Activated T-helper 1 cell treated with anti-CD3 and anti-CD28 coated beads, Interleukin-12 subunit alpha, Interleukin-12 subunit beta, Interleukin-2, Interleukin-4 antibody, amounts not matched to agents 30 ng/mL and 10 ng/mL and 1 ng/mL, durations not matched to agents 14 hours and 24 hours and 36 hours (primary cell): ENCODE results near the gene SERPINB4. TPM values are rescaled to one million over a fixed set of nuclear protein-coding genes. Genes with fewer than 3 reads are reported as not detected.
"Not testable (repeated sequence)": the region's sequence is repeated elsewhere in the genome, so short reads cannot be mapped to it uniquely, and the experiment has no call there.

ENCODE experiments used
- DNase-seq: peaks from one replicate; pipeline ENCODE4 v3.0.0; 2021; ENCODE audit warnings: low spot score
- H3K27ac Mint-ChIP-seq: one replicate; pipeline ENCODE4 v1.8.0; 2021; ENCODE audit warnings: mild to moderate bottlenecking, mixed read lengths
- H3K27me3 Mint-ChIP-seq: one replicate; pipeline ENCODE4 v1.8.0; 2022; ENCODE audit warnings: mild to moderate bottlenecking, moderate library complexity, mixed read lengths; ENCODE audit not compliant: insufficient read depth
- H3K36me3 Mint-ChIP-seq: one replicate; pipeline ENCODE4 v1.8.0; 2021; ENCODE audit warnings: low read depth, mixed read lengths
- H3K4me1 Mint-ChIP-seq: one replicate; pipeline ENCODE4 v1.8.0; 2021; ENCODE audit warnings: low read depth, mixed read lengths
- H3K4me3 Mint-ChIP-seq: one replicate; pipeline ENCODE4 v1.8.0; 2021; ENCODE audit warnings: mild to moderate bottlenecking, moderate library complexity, mixed read lengths
- H3K9me3 Mint-ChIP-seq: one replicate; pipeline ENCODE4 v1.8.0; 2021; ENCODE audit warnings: mixed read lengths
- intact Hi-C: fragments of 100-400 bp; cut with micrococcal nuclease; formaldehyde crosslinking; loops from one replicate; pipeline ENCODE4 v1.15.1; 2024
- total RNA-seq: library from RNA; stranded (reverse); gene quantifications from 2 replicates; pipeline ENCODE4 v1.2.3, GENCODE V29; 2022

The SERPINB4 gene
- not detected in 2 replicates for total RNA-seq

DNA sequence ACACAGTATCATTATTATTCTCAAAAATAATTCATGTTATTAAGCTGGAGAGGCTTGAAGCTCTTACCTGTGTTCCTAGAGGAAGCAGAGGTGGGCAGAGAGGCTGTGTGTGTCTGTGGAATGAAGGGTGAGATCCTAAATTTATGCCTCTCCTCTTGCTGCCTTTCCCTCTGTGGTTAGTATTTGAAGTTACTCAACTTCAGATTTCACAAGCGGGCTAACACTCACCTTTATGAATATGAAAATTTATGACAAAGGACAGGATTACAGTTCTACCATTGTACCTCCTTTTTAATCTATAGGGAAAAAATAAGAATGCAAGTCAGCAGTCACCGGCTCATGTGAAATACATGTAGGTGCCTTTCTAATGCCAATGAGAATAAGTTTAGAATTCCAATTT, at the start of gene SERPINB4:
TSS of gene SERPINB4 (minus strand) at position 115 of the 400 bp plus-strand sequence. CDS start 679 bp downstream, outside the sequence.
- H3K4me1 Mint-ChIP-seq, H3K4me3 Mint-ChIP-seq, H3K27me3 Mint-ChIP-seq, H3K27ac Mint-ChIP-seq, DNase-seq, H3K36me3 Mint-ChIP-seq, H3K9me3 Mint-ChIP-seq, intact Hi-C loops: not testable (repeated sequence)

DNA sequence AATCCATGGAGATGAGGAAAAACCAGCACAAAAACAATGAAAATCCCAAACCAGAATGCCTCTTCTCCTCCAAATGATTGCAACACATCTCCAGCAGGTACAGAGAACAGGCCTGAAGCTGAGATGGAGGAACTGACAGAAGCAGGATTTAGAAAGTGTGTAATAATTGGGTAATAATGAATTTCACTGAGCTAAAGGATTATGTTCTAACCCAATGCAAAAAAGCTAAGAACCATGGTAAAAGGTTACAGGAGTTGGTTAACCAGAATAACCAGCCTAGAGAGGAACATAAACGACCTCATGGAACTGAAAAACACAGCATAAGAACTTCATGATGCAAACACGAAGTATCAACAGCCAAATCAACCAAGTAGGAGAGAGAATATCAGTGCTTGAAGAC, 45.0 kb upstream of the SERPINB4 start:
- H3K4me1 Mint-ChIP-seq: no peaks in the 10 kb centered on the region
- no peak for DNase-seq
- peaks cover 5% of the 10 kb centered on the region for H3K9me3 Mint-ChIP-seq
- intact Hi-C loops: no loop called here
- no peaks in the 10 kb centered on the region for H3K36me3 Mint-ChIP-seq
- no peak overlapping the region for H3K4me3 Mint-ChIP-seq
- no peaks in the 10 kb centered on the region for H3K27me3 Mint-ChIP-seq
- H3K27ac Mint-ChIP-seq: no peak overlapping the region

DNA sequence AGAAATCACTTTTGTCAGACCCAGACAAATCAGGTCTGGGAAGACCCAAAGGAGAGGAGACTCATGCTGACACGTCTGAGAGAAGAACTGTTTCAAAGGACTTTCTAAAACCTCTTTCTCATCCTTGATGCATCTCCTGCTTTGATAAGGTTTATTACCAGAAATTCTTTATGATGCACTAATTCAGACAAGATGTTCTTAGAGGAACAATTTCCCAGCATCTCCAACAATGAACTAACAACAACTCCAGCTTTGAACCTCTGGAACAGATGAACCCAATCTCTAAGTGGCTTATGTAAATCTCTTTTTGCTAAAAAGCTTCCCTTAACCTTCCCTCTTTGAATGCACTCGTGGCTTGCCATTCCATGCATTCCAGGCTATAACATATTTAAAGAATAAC, 42.8 kb upstream of the SERPINB4 start:
- no peaks in the 10 kb centered on the region for H3K4me1 Mint-ChIP-seq
- intact Hi-C loops: no loop called here
- no peaks in the 10 kb centered on the region for H3K36me3 Mint-ChIP-seq

DNA sequence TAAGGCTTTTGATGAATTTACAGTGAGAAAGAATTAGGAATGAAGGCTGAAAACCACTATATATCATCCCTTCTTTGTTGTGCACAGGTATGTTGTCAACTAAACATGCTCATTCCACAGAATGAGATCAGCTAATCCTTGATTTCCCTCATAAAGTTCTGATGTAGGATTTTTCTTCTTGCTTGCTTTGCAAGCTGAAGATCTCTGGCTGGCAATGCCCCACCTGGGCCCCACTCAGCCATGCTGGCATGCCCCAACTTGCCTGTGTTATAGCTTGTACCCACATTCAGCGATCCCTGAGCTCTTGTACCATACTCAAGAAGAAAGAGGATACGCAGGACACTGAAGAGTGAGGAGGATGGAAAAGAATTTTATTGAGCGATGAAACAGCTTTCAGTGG, 40.7 kb upstream of the SERPINB4 start:
- no peak for DNase-seq
- Mint-ChIP-seq H3K4me1 (no peaks in the 10 kb centered on the region), H3K4me3 (no peak overlapping the region), H3K36me3 (no peaks in the 10 kb centered on the region), H3K27ac (no peak overlapping the region), H3K9me3 (no peaks in the 10 kb centered on the region), H3K27me3 (no peaks in the 10 kb centered on the region)
- intact Hi-C loops: no loop called here

More for the DNA sequence above, 42.8 kb upstream of the SERPINB4 start:
- no peak overlapping the region for H3K27ac Mint-ChIP-seq
- no peaks in the 10 kb centered on the region for H3K27me3 Mint-ChIP-seq
- no peak for DNase-seq
- H3K9me3 Mint-ChIP-seq: no peaks in the 10 kb centered on the region
- H3K4me3 Mint-ChIP-seq: no peak overlapping the region

DNA sequence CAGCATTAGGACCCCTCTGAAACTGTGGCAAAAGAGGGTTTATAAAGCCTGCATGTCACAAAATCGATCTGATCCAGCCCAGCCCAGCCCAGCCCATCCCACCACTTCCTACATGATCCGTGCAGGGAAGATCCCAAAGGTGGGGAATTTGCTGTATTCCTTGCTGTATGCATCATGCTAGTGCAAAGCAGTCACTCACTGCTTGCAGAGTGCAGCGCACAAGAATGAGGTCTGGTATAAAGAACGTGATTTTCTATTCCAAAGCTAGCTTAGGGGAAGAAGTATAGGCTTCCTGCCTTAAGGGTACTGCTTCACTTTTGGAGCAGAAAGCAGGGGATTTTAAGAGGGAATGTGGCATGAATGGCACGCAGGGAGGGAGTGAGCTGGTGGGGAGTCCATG, 39.8 kb upstream of the SERPINB4 start:
- DNase-seq: no peak
- Mint-ChIP-seq H3K4me1 (no peaks in the 10 kb centered on the region), H3K27me3 (no peaks in the 10 kb centered on the region), H3K36me3 (no peaks in the 10 kb centered on the region), H3K27ac (no peak overlapping the region), H3K4me3 (no peak overlapping the region), H3K9me3 (no peaks in the 10 kb centered on the region)
- intact Hi-C loops: no loop called here

DNA sequence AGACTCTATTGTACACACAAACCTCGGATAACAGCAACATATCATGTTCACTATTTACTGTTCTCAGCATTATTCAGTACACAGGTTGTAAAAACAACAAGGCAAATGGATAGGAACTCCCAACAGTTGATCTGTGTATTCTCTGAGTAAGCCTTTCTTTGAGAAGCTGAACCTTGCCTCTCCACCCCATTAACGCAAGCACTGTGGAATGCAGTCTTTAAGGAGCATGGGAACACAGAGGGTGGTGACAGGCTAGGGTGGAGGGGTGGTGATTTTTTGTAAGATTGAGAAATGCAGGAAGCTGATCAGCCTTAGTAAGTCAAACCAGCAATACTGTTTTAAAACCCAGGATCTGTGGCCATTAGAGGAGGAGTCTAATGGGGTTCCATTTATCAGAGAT, 39.1 kb upstream of the SERPINB4 start:
- Mint-ChIP-seq H3K36me3 (no peaks in the 10 kb centered on the region), H3K27ac (no peak overlapping the region), H3K27me3 (no peaks in the 10 kb centered on the region), H3K4me3 (no peak overlapping the region), H3K4me1 (no peaks in the 10 kb centered on the region), H3K9me3 (no peaks in the 10 kb centered on the region)
- intact Hi-C loops: no loop called here
- DNase-seq: no peak

DNA sequence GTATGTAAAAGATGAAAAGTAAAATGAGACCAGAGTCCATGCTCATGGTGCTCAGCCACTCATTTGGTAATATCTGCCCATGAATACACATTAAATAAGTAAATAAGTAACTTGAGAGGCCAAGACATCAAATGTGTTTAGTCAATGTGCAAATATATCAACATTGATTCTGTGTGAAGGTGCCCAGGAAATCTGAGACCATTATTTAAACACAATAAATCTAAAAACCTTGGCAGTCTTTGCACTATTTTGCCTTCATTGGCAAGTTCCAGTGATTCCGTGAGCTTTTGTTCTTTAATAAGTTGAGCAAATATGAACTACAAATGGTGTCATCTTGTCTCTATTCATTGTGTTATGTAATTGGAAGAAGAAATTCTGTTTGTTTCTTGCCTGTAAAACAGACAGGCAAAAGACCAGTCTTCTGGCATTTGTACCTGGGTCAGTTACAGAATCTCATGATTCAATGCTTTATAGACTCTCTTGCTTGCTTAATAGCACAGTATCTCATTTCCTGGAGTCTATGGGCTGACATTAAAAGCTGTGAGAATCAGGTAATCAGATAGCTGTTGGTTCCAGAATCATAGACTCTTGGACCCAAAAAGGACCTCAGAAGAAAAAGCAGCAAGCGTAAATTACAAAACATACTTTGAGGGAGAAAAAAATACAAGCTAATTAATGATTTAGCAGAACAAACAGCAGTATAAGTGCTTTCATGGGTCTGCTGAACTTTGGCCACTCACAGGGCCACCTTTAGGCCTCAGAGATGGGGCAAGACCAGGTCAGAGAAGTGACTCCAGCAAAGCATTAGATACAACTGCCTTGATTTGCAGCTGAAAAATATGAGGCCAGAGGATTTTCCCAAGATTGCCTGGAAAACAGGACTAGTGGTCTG, 37.6 kb upstream of the SERPINB4 start:
- H3K9me3 Mint-ChIP-seq: no peaks in the 10 kb centered on the region
- intact Hi-C loops: no loop called here

DNA sequence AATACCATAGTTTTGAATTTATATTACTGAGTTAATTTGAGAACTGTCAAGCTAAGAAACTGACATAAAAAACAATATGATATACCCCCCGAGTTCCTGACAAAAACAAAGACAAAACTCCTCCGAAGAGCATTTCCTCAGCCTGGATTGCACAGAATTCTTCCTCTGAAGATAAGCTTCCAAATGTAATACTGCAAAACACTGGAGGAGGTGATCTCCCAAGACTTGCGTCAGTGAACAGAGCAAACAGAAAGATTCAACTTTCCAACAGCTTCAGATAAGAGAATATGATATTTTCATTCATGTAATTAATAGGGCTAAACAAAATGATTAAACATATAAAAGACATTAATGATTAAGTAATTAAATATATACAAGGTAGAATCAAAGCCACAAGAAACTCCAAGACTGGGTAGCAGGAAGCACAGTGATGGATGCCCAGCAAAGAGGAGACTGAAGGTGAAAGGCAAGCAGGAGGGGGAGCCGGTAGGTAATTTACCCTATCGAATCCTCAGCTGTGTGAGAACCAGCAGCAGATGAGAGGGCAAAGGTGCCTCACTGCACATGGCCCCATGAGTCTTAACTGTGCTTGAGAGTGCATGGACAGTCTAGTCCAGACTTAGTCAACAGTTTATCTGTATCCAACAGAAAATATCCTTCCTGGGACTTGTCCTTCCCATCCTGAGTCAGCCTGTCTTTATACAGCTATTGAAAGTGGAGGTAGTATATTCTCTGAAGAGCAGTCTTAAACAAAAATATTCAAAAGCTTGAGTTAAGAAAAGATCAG, 36.0 kb upstream of the SERPINB4 start:
- Mint-ChIP-seq H3K27ac (no peak overlapping the region), H3K9me3 (no peaks in the 10 kb centered on the region), H3K4me3 (no peak overlapping the region), H3K36me3 (no peaks in the 10 kb centered on the region), H3K4me1 (no peaks in the 10 kb centered on the region), H3K27me3 (no peaks in the 10 kb centered on the region)
- no peak for DNase-seq
- intact Hi-C loops: no loop called here

More for the DNA sequence above, 37.6 kb upstream of the SERPINB4 start:
- H3K27ac Mint-ChIP-seq: no peak overlapping the region
- H3K4me3 Mint-ChIP-seq: no peak overlapping the region
- no peaks in the 10 kb centered on the region for H3K36me3 Mint-ChIP-seq
- H3K4me1 Mint-ChIP-seq: no peaks in the 10 kb centered on the region
- DNase-seq: no peak
- no peaks in the 10 kb centered on the region for H3K27me3 Mint-ChIP-seq

DNA sequence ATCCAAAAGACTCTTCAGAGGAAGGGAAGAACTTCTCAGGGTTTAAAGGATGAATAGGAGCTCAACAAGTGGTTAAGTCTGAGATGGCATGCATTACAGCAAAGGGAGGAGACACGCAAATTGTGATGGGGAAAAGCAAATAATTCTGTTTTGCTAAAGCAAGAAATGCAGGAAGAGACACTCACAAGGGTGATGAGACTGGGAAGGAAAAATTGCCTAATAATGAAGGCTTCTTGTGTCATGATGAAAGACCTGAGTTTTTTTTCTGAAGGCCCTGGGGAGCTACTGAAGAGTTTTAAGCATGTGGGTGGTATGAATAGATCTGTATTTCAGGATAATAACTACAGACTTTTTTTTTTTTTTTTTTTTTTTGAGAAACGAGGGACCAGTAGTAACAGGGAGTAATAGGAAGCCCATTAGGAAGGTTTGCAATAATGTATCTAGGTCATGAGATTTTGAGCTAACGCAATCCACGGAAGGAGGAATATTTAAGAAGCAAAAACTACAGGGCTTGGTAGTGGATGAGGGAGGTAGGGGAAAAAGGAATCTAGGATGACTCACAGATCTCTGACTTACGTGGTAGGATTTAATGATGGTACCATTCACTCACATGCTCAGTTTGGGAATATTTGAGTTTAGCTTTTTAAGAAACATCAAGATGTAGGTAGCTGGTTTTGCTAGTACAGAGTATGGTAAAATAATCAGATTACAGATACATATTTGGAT, 33.6 kb upstream of the SERPINB4 start:
- Mint-ChIP-seq H3K4me1 (no peaks in the 10 kb centered on the region), H3K27me3 (no peaks in the 10 kb centered on the region), H3K27ac (no peak overlapping the region), H3K36me3 (no peaks in the 10 kb centered on the region), H3K4me3 (no peak overlapping the region), H3K9me3 (no peaks in the 10 kb centered on the region)
- intact Hi-C loops: no loop called here
- DNase-seq: no peak

DNA sequence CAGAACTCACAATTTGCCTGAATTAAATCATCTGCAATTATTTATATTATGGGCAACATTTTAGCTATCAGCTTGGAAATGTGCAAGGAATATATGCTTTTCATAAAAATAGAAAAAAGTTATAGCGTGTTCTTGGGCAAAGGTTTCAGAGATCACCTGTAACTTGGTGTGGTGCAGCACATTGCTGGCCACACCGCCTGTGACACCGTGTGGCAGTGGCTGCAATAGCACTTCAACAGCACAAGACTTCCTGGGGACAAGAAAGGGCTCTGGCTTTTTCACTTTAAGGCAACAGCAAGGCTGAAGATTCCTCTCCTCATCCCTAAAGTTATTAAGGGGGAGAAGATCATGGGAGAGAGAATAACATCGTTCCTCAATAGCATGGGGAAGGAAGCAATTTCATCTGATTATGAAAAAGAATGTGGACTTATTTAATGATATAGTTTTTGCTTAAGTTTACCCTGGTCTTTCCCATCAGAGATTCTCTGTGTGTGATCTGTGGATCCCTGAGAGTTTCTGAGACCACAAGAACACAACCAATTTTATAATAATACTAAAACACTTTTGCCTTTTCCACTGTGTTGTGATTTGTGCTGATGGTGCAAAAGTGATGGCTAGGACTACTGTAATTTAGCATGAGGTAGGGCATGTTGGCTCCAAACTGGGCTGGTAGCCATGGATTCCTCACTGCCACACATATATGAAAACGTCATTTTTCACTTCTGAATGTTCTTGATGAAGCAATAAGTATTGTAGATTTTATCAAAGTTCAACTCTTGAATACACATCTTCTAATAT, 32.7 kb upstream of the SERPINB4 start:
- H3K4me1 Mint-ChIP-seq: no peaks in the 10 kb centered on the region
- H3K27ac Mint-ChIP-seq: no peak overlapping the region
- no peaks in the 10 kb centered on the region for H3K9me3 Mint-ChIP-seq
- no peaks in the 10 kb centered on the region for H3K36me3 Mint-ChIP-seq
- DNase-seq: no peak
- H3K27me3 Mint-ChIP-seq: no peaks in the 10 kb centered on the region
- no peak overlapping the region for H3K4me3 Mint-ChIP-seq
- intact Hi-C loops: no loop called here

DNA sequence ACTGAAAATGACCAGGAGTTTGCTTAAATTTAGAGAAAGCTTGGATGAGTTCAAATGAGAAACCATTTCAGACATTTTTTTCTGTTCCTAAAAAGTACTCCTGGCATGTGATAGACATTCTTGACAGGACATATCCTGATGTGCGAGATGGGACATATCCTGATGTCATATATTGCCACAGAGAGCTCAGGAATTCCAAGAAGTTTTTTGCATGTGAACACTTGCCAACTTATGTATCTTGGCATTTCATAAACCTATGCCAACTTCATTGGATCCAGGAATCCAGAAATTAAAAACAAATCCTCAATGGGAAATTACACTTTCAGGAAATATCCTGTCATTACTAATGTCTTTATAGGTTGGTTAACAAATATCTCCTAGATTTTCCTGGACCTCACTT, 20.5 kb upstream of the SERPINB4 start:
- Mint-ChIP-seq H3K36me3 (no peaks in the 10 kb centered on the region), H3K27me3 (no peaks in the 10 kb centered on the region), H3K4me3 (no peak overlapping the region), H3K27ac (no peak overlapping the region), H3K9me3 (peaks cover 8% of the 10 kb centered on the region), H3K4me1 (no peaks in the 10 kb centered on the region)
- DNase-seq: no peak
- intact Hi-C loops: no loop called here

DNA sequence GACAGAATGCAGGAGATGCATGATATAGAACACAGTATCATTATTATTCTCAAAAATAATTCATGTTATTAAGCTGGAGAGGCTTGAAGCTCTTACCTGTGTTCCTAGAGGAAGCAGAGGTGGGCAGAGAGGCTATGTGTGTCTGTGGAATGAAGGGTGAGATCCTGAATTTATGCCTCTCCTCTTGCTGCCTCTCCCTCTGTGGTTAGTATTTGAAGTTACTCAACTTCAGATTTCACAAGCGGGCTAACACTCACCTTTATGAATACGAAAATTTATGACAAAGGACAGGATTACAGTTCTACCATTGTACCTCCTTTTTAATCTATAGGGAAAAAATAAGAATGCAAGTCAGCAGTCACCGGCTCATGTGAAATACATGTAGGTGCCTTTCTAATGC, 17.7 kb upstream of the SERPINB4 start, which contains the start of gene SERPINB3:
TSS of gene SERPINB3 (minus strand) at position 144 of the 400 bp plus-strand sequence. CDS start 677 bp downstream, outside the sequence.
- DNase-seq, H3K9me3 Mint-ChIP-seq, intact Hi-C loops, H3K27me3 Mint-ChIP-seq, H3K36me3 Mint-ChIP-seq, H3K27ac Mint-ChIP-seq, H3K4me1 Mint-ChIP-seq, H3K4me3 Mint-ChIP-seq: not testable (repeated sequence)
